Ishikawa (cell line): Measurements from ENCODE around the gene KRTAP10-1.

ENCODE experiments used
- CEBPB ChIP-seq: IDR thresholded peaks from 2 replicates; pipeline ENCODE4 v1.6.1; 2012
- CREB1 ChIP-seq: IDR thresholded peaks from 2 replicates; pipeline ENCODE4 v1.6.1; 2012; ENCODE audit warnings: low read depth
- EGR1 ChIP-seq: IDR thresholded peaks from 2 replicates; pipeline ENCODE4 v1.6.1; 2012
- EP300 ChIP-seq: IDR thresholded peaks from 2 replicates; pipeline ENCODE4 v1.6.1; 2012; ENCODE audit warnings: borderline replicate concordance
- FOXM1 ChIP-seq: IDR thresholded peaks from 2 replicates; pipeline ENCODE4 v1.6.1; 2012; ENCODE audit warnings: low read depth, borderline replicate concordance
- NFIC ChIP-seq: IDR thresholded peaks from 2 replicates; pipeline ENCODE4 v1.6.1; 2012
- RAD21 ChIP-seq: IDR thresholded peaks from 2 replicates; pipeline ENCODE4 v1.6.1; 2012; ENCODE audit warnings: low read depth
- TAF1 ChIP-seq: IDR thresholded peaks from 2 replicates; pipeline ENCODE4 v1.6.1; 2012; ENCODE audit warnings: low read depth, mild to moderate bottlenecking
- TCF12 ChIP-seq: IDR thresholded peaks from 2 replicates; pipeline ENCODE4 v1.6.1; 2012; ENCODE audit warnings: low read depth
- TEAD4 ChIP-seq: IDR thresholded peaks from 2 replicates; pipeline ENCODE4 v1.6.1; 2012
- USF1 ChIP-seq: IDR thresholded peaks from 2 replicates; pipeline ENCODE4 v1.6.1; 2012
- YY1 ChIP-seq: IDR thresholded peaks from 2 replicates; pipeline ENCODE4 v1.6.1; 2012; ENCODE audit warnings: low read depth
- ZBTB7A ChIP-seq: IDR thresholded peaks from 2 replicates; pipeline ENCODE4 v1.6.1; 2012; ENCODE audit warnings: low read depth
- TF ChIP-seq, protein P1 (sequence below): IDR thresholded peaks from 2 replicates; pipeline ENCODE4 v1.6.1; 2012; ENCODE audit warnings: low read depth, mild to moderate bottlenecking
- TF ChIP-seq, protein P2 (sequence below): IDR thresholded peaks from 2 replicates; pipeline ENCODE4 v1.6.1; 2012

The KRTAP10-1 gene

DNA sequence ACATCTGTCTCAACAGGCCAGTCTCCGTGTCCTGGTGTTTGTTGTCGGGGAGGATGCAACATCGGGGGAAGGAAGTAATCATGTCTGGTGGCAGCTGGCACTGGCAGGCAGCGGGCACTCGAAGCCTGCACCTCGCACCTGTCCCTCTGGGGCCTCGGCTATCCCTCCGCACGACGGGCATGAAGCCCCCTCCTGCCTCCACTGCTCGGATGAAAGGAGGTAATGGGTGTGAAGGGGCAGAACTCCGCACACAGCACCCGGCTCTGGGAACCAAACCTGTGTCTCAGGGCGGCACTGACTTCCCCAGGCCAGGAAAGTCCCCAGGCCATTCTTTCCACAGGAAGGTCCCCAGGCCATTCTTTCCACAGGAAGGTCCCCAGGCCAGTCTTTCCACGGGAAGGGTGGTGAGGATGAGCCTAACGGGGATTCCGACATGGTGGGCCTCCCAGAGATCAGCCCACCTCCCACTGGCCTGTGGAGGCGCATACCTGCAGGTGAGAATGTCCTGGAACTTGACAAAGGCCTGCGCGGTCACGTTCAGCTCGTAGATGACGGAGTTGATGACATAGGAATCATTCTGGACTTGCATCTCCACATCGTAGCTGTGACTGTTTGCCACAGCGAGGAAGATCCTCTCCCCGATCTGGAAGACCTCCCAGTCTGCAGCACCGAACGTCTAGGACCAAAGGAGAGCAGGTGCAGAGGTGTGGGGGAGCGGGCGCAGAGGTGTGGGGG lies 31.1 kb downstream of the KRTAP10-1 start:
- TF ChIP-seq CREB1, result no peak
- no peak for TF ChIP-seq EGR1
- TF ChIP-seq, protein P1, sequence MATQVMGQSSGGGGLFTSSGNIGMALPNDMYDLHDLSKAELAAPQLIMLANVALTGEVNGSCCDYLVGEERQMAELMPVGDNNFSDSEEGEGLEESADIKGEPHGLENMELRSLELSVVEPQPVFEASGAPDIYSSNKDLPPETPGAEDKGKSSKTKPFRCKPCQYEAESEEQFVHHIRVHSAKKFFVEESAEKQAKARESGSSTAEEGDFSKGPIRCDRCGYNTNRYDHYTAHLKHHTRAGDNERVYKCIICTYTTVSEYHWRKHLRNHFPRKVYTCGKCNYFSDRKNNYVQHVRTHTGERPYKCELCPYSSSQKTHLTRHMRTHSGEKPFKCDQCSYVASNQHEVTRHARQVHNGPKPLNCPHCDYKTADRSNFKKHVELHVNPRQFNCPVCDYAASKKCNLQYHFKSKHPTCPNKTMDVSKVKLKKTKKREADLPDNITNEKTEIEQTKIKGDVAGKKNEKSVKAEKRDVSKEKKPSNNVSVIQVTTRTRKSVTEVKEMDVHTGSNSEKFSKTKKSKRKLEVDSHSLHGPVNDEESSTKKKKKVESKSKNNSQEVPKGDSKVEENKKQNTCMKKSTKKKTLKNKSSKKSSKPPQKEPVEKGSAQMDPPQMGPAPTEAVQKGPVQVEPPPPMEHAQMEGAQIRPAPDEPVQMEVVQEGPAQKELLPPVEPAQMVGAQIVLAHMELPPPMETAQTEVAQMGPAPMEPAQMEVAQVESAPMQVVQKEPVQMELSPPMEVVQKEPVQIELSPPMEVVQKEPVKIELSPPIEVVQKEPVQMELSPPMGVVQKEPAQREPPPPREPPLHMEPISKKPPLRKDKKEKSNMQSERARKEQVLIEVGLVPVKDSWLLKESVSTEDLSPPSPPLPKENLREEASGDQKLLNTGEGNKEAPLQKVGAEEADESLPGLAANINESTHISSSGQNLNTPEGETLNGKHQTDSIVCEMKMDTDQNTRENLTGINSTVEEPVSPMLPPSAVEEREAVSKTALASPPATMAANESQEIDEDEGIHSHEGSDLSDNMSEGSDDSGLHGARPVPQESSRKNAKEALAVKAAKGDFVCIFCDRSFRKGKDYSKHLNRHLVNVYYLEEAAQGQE, result no peak
- TF ChIP-seq TEAD4, result no peak
- TF ChIP-seq CEBPB, result no peak
- TF ChIP-seq FOXM1, result no peak
- TF ChIP-seq ZBTB7A, result no peak
- TF ChIP-seq, protein P2, sequence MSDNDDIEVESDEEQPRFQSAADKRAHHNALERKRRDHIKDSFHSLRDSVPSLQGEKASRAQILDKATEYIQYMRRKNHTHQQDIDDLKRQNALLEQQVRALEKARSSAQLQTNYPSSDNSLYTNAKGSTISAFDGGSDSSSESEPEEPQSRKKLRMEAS, result no peak

DNA sequence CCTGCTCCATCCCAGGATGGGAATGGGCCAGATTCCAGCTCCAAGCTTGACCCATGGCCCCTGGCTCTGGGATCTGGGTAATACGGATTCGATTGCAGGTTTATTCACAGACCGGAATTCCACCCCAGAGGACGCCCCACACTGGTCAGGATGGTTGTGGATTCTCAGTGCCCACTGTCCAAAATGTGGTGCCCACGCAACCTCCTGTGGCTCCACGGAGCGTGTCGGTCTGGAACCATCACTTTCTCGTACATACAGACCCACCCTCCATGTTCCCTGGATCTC lies 31.6 kb downstream of the KRTAP10-1 start:
- TF ChIP-seq ZBTB7A, result no peak

DNA sequence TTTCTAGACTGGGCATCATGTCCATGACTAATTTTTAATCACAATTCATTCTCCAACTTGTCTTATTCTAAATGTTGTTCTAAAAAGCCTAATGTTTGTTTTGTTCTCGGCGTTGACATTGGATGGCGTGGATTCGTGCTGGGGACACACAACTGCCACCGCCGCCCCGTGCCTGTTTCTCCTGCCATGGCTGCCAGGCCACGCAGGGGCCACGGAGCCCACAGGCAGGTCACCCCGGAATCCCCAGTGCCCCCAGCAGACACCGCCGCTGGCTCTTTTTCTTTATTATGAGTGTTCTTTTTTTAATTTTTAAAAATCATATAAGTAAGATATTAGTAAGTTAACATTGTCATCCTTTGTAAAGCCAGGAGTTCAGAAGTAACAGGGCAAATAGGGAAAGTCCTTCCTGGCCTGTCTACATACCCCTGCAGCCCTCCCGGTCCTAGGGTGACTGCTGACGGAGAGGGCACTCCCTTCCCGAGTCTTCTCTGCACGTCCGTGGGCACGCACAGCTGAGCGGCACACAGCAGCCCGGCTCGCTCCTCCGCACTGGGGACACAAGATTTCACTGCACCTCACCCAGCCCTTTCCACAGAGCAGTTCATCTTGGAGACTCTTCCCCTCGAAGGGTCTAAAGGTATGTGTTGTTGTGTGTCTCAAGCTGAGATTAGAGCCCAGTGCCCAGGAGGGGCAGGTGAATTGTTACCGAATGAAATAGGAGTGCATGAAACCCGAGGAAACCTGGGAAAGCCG lies 32.1 kb downstream of the KRTAP10-1 start:
- TF ChIP-seq NFIC, result no peak
- no peak for TF ChIP-seq CREB1
- no peak for TF ChIP-seq RAD21
- no peak for TF ChIP-seq TEAD4
- TF ChIP-seq YY1, result no peak
- TF ChIP-seq FOXM1, result no peak
- no peak for TF ChIP-seq CEBPB
- TF ChIP-seq USF1, result no peak
- no peak for TF ChIP-seq TCF12
- no peak for TF ChIP-seq EP300
- TF ChIP-seq, protein P1, result no peak
- no peak for TF ChIP-seq TAF1
- TF ChIP-seq, protein P2, result no peak
- no peak for TF ChIP-seq ZBTB7A
- TF ChIP-seq EGR1, result no peak

- TF ChIP-seq USF1 (no peak), TCF12 (no peak), EGR1 (no peak), CREB1 (no peak), FOXM1 (no peak), CEBPB (no peak), EP300 (no peak), ZBTB7A (no peak), TEAD4 (no peak), RAD21 (no peak), NFIC (no peak), YY1 (no peak), TAF1 (no peak)
- TF ChIP-seq, protein P2, result no peak
- TF ChIP-seq, protein P1, result no peak
Observed at GRCh38 chr21:44506279-44507255, 33.4 kb downstream of the KRTAP10-1 start.
